GM18519 (cell line): ENCODE data around the gene TRIM44.
"Not testable (repeated sequence)": the region's sequence is repeated elsewhere in the genome, so short reads cannot be mapped to it uniquely, and the experiment has no call there.

ENCODE experiments used
- ATAC-seq: cut with Tn5 transposase; IDR thresholded peaks from one replicate; pipeline ENCODE4 v1.9.1; 2021; ENCODE audit warnings: mild to moderate bottlenecking, moderate library complexity; ENCODE audit not compliant: unreplicated experiment, low FRiP score

Gene TRIM44

GRCh38 chr11:35667257-35667656 is 4.7 kb downstream of the TRIM44 start:
- ATAC-seq, result no peak

GRCh38 chr11:35668350-35668749 is 5.8 kb downstream of the TRIM44 start:
- not testable (repeated sequence) for ATAC-seq

- ATAC-seq, result no peak
Observed at GRCh38 chr11:35671396-35672127, 9.0 kb downstream of the TRIM44 start.

GRCh38 chr11:35672608-35673007 is 10.0 kb downstream of the TRIM44 start:
- ATAC-seq, result no peak

- no peak for ATAC-seq
Observed at GRCh38 chr11:35675901-35676610, 13.5 kb downstream of the TRIM44 start.

- ATAC-seq, result no peak
Observed at GRCh38 chr11:35676611-35676965, 14.0 kb downstream of the TRIM44 start.

GRCh38 chr11:35677904-35678303 is 15.3 kb downstream of the TRIM44 start:
- no peak for ATAC-seq

- ATAC-seq, result no peak
Observed at GRCh38 chr11:35678471-35678870, 15.9 kb downstream of the TRIM44 start.

GRCh38 chr11:35678975-35679374 is 16.4 kb downstream of the TRIM44 start:
- no peak for ATAC-seq

GRCh38 chr11:35680506-35680905 is 17.9 kb downstream of the TRIM44 start:
- ATAC-seq, result no peak

GRCh38 chr11:35681163-35681767 is 18.7 kb downstream of the TRIM44 start:
- ATAC-seq, result peak; percentile 36

- ATAC-seq, result no peak
Observed at GRCh38 chr11:35682230-35683173, 19.9 kb downstream of the TRIM44 start.

- ATAC-seq, result peak; percentile 68
Observed at GRCh38 chr11:35683728-35684339, 21.3 kb downstream of the TRIM44 start.

GRCh38 chr11:35688023-35688422 is 25.4 kb downstream of the TRIM44 start:
- ATAC-seq, result no peak

GRCh38 chr11:35689081-35689996 is 26.8 kb downstream of the TRIM44 start:
- ATAC-seq, result no peak

GRCh38 chr11:35702126-35702525 is 39.6 kb downstream of the TRIM44 start:
- ATAC-seq, result no peak

- no peak for ATAC-seq
Observed at GRCh38 chr11:35709376-35709775, 46.8 kb downstream of the TRIM44 start.

- no peak for ATAC-seq
Observed at GRCh38 chr11:35711173-35711910, 48.8 kb downstream of the TRIM44 start.
